Peyer's patch (tissue), 4 donors: ENCODE measurements around the gene FAM50B.
A peak's percentile ranks its signal among the peaks of the same experiment; 100 is the strongest.

ENCODE experiments used
- POLR2A ChIP-seq, 2 donors: fragments of 450-650 bp; IDR thresholded peaks; one replicate each; pipeline ENCODE4 v1.5.1; 2017; ENCODE audit warnings: antibody characterized with exemption in 2 of 2, mild to moderate bottlenecking in 2 of 2, moderate library complexity in 2 of 2
- TF ChIP-seq, protein P1 (sequence below), 6 experiments: fragments of 450-650 bp in 4 of 6; fragments of 200-600 bp in 2 of 6; sonication (generic) in 1 of 6; IDR thresholded peaks; one replicate each; pipeline ENCODE4 v1.5.1; 2017 to 2019; ENCODE audit warnings: antibody characterized with exemption in 6 of 6, mild to moderate bottlenecking in 3 of 6, moderate library complexity in 1 of 6

- TF ChIP-seq, protein P1, sequence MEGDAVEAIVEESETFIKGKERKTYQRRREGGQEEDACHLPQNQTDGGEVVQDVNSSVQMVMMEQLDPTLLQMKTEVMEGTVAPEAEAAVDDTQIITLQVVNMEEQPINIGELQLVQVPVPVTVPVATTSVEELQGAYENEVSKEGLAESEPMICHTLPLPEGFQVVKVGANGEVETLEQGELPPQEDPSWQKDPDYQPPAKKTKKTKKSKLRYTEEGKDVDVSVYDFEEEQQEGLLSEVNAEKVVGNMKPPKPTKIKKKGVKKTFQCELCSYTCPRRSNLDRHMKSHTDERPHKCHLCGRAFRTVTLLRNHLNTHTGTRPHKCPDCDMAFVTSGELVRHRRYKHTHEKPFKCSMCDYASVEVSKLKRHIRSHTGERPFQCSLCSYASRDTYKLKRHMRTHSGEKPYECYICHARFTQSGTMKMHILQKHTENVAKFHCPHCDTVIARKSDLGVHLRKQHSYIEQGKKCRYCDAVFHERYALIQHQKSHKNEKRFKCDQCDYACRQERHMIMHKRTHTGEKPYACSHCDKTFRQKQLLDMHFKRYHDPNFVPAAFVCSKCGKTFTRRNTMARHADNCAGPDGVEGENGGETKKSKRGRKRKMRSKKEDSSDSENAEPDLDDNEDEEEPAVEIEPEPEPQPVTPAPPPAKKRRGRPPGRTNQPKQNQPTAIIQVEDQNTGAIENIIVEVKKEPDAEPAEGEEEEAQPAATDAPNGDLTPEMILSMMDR (IDR thresholded peaks at IDR 0.05): peak in 4 of 6 experiments; percentile 21 to 69 (median 66)
- TF ChIP-seq POLR2A (IDR thresholded peaks at IDR 0.05): peak in 1 of 2 donors; percentile 35
Observed at GRCh38 chr6:3835055-3835731, 14.0 kb upstream of the FAM50B start.
